Measurements from ENCODE around the gene PCDH15. TPM values are rescaled to one million over a fixed set of nuclear protein-coding genes. Genes with fewer than 3 reads are reported as not detected.

Gene PCDH15
- total and polyA plus RNA-seq, 2 of the 8 experiments (the other 6 are each of a cell fraction or from before 2014, with no cell fraction given), result 0.11 TPM; not detected in 1

- TF ChIP-seq TAF1 (IDR thresholded peaks at IDR 0.05; ENCODE audit: low read depth, low read length), result no peak
- no peak for TF ChIP-seq KDM4A (IDR thresholded peaks at IDR 0.05; ENCODE audit: low read depth, low read length, severe bottlenecking)
- no peak for TF ChIP-seq PHF8 (conservative IDR thresholded peaks at IDR 0.05; ENCODE audit: low read depth, low read length)
Observed at GRCh38 chr10:54749623-54750022, 51.4 kb downstream of the PCDH15 start (continued).
